ENCODE measurements around the gene HCST. TPM values are rescaled to one million over a fixed set of nuclear protein-coding genes. Genes with fewer than 3 reads are reported as not detected.

Gene HCST
- total and polyA plus RNA-seq, 3 donors from 2014 or later, result 0.87 to 16.8 (median 3.5) TPM

GRCh38 chr19:35901055-35901644 lies 1.2 kb upstream of the HCST start:
- peaks cover 7% of the 10 kb centered on the region for H3K4me1 ChIP-seq
- no peak for TF ChIP-seq POLR2A (IDR thresholded peaks at IDR 0.05)
- TF ChIP-seq CTCF (IDR thresholded peaks at IDR 0.05), result no peak
- no peak overlapping the region for H3K4me3 ChIP-seq
- H3K36me3 ChIP-seq (ENCODE audit: low read depth, missing control alignments), result no peaks in the 10 kb centered on the region
- no peaks in the 10 kb centered on the region for H3K9me3 ChIP-seq
- no peak for DNase-seq
- intact Hi-C loops (cut with DNase I; ENCODE audit: low total_unique reads), result no loop called here
- peak overlapping the region in 1 of 2 donors; percentile 12 for H3K27ac ChIP-seq
- H3K27me3 ChIP-seq, result no peaks in the 10 kb centered on the region
- WGBS, 2 donors, result 66 to 81% methylated on average over 2 of the region's 2 CpGs

- H3K4me3 ChIP-seq, result no peak overlapping the region
- intact Hi-C loops (cut with DNase I; ENCODE audit: low total_unique reads), result no loop called here
- WGBS, 2 donors, result 67 to 79% methylated on average over 10 of the region's 10 CpGs
Measured at GRCh38 chr19:35902870-35903475, 644 bp downstream of the HCST start.

GRCh38 chr19:35903550-35904179 lies 1.3 kb downstream of the HCST start:
- intact Hi-C loops (cut with DNase I; ENCODE audit: low total_unique reads), result no loop called here
- TF ChIP-seq CTCF (IDR thresholded peaks at IDR 0.05), result no peak
- TF ChIP-seq POLR2A (IDR thresholded peaks at IDR 0.05), result no peak
- Histone ChIP-seq H3K27ac (peak overlapping the region in 1 of 2 donors; percentile 15), H3K27me3 (no peaks in the 10 kb centered on the region), H3K4me3 (peak overlapping the region in 1 of 2 donors; percentile 18), H3K4me1 (no peaks in the 10 kb centered on the region), H3K36me3 (ENCODE audit: low read depth, missing control alignments) (no peaks in the 10 kb centered on the region), H3K9me3 (no peaks in the 10 kb centered on the region)
- DNase-seq, result peak; percentile 75
- WGBS, 2 donors, result 0 to 3% methylated on average over 5 to 24 of the region's 24 CpGs

More at GRCh38 chr19:35902870-35903475, 644 bp downstream of the HCST start:
- no peak for DNase-seq
- Histone ChIP-seq H3K9me3 (no peaks in the 10 kb centered on the region), H3K27ac (peak overlapping the region in 1 of 2 donors; percentile 15), H3K4me1 (peaks cover 7% of the 10 kb centered on the region), H3K36me3 (ENCODE audit: low read depth, missing control alignments) (no peaks in the 10 kb centered on the region), H3K27me3 (no peaks in the 10 kb centered on the region)
- no peak for TF ChIP-seq POLR2A (IDR thresholded peaks at IDR 0.05)
- TF ChIP-seq CTCF (IDR thresholded peaks at IDR 0.05), result no peak

- TF ChIP-seq CTCF (IDR thresholded peaks at IDR 0.05) (no peak), POLR2A (IDR thresholded peaks at IDR 0.05) (no peak)
- intact Hi-C loops (cut with DNase I; ENCODE audit: low total_unique reads), result no loop called here
- no peaks in the 10 kb centered on the region for H3K36me3 ChIP-seq (ENCODE audit: low read depth, missing control alignments)
- no peaks in the 10 kb centered on the region for H3K9me3 ChIP-seq
- H3K4me1 ChIP-seq, result no peaks in the 10 kb centered on the region
- H3K27me3 ChIP-seq, result no peaks in the 10 kb centered on the region
- DNase-seq, result no peak
- H3K27ac ChIP-seq, result no peak overlapping the region
- H3K4me3 ChIP-seq, result no peak overlapping the region
- WGBS, 2 donors, result 80 to 87% methylated on average over 10 of the region's 10 CpGs
Measured at GRCh38 chr19:35904311-35905068, 2.2 kb downstream of the HCST start.
